B cell (primary cell): ENCODE data around the gene SENP5. TPM values are rescaled to one million over a fixed set of nuclear protein-coding genes. Genes with fewer than 3 reads are reported as not detected.
"Not testable (repeated sequence)": the region's sequence is repeated elsewhere in the genome, so short reads cannot be mapped to it uniquely, and the experiment has no call there.

Experiments used
- ATAC-seq: fragments of 200-7000 bp; cut with Tn5 transposase; one replicate; pipeline ENCODE4 v1.10.0; 2021; ENCODE audit warnings: low read depth, mild to moderate bottlenecking, moderate number of reproducible peaks, moderate library complexity
- CTCF ChIA-PET: fragments of 350-600 bp; sonication (Branson Sonifier 250); formaldehyde crosslinking; loops from one replicate; lab custom pipeline; 2021; ENCODE audit warnings: antibody characterized with exemption, inconsistent platforms; lab: Charles Lee
- POLR2A ChIA-PET: fragments of 350-600 bp; sonication (Branson Sonifier 250); formaldehyde crosslinking; loops from one replicate; lab custom pipeline; 2021; ENCODE audit warnings: antibody characterized with exemption; lab: Charles Lee
- DNase-seq: peaks from one replicate; pipeline ENCODE4 v3.0.0; 2013
- H2AFZ ChIP-seq: 2 replicates; pipeline ENCODE4 v1.6.1; 2012; ENCODE audit warnings: mild to moderate bottlenecking, low read depth, low read length; ENCODE audit not compliant: insufficient read depth, poor library complexity, severe bottlenecking
- H3K27ac ChIP-seq, 2 donors: 1 replicate in 1 of 2; 2 replicates in 1 of 2; pipeline ENCODE4 v1.5.1; 2012 to 2013; ENCODE audit warnings: low read length in 2 of 2, mild to moderate bottlenecking in 2 of 2, moderate library complexity in 1 of 2
- H3K27me3 ChIP-seq, 4 experiments: fragments of 200-600 bp in 1 of 4; sonication (generic) in 1 of 4; replicated peaks in 1 of 4; 1 replicate in 2 of 4; 2 replicates in 2 of 4; pipeline versions ENCODE4 v1.6.1 to v1.7.0; 2013 to 2016; ENCODE audit warnings: low read length in 3 of 4, mild to moderate bottlenecking in 2 of 4, mixed read lengths in 1 of 4, moderate library complexity in 1 of 4; ENCODE audit not compliant: insufficient read depth in 4 of 4, control insufficient read depth in 3 of 4; ENCODE audit errors: control extremely low read depth in 1 of 4
- H3K36me3 ChIP-seq, 2 experiments: replicated peaks in 1 of 2; 1 replicate in 1 of 2; 2 replicates in 1 of 2; pipeline versions ENCODE4 v1.6.1 to v1.7.1; 2013; ENCODE audit warnings: low read length in 1 of 2; ENCODE audit not compliant: insufficient read depth in 2 of 2, control insufficient read depth in 1 of 2; ENCODE audit errors: control extremely low read depth in 1 of 2, extremely low read depth in 1 of 2
- H3K4me1 ChIP-seq, 2 donors: fragments of 200-600 bp in 1 of 2; sonication (generic) in 1 of 2; 1 replicate in 1 of 2; 2 replicates in 1 of 2; pipeline versions ENCODE4 v1.5.1 to v1.6.1; 2013 to 2017; ENCODE audit warnings: low read length in 2 of 2; ENCODE audit not compliant: control insufficient read depth in 2 of 2, insufficient read depth in 2 of 2
- H3K4me2 ChIP-seq: replicated peaks from 2 replicates; pipeline ENCODE3; 2012; ENCODE audit warnings: mild to moderate bottlenecking, low read depth, low read length; ENCODE audit not compliant: poor library complexity, severe bottlenecking
- H3K4me3 ChIP-seq, 5 experiments: fragments of 200-600 bp in 1 of 5; sonication (generic) in 1 of 5; 1 replicate in 3 of 5; 2 replicates in 2 of 5; pipeline versions ENCODE4 v1.5.1 to v1.7.0; 2011 to 2016; ENCODE audit warnings: low read length in 4 of 5, mild to moderate bottlenecking in 4 of 5, low read depth in 2 of 5, control low read depth in 1 of 5, moderate library complexity in 1 of 5; ENCODE audit not compliant: insufficient read depth in 1 of 5; ENCODE audit errors: control extremely low read depth in 1 of 5, extremely low read depth in 1 of 5
- H3K79me2 ChIP-seq: fragments of 200-600 bp; sonication (generic); one replicate; pipeline ENCODE4 v1.6.0; 2016; ENCODE audit warnings: low read length; ENCODE audit not compliant: control insufficient read depth, insufficient read depth
- H3K9ac ChIP-seq: fragments of 200-600 bp; sonication (generic); 2 replicates; pipeline ENCODE4 v1.6.1; 2017; ENCODE audit warnings: mild to moderate bottlenecking, low read length, moderate library complexity
- H3K9me3 ChIP-seq, 3 donors: one replicate each; pipeline versions ENCODE4 v1.6.1 to v1.7.1; 2013; ENCODE audit warnings: low read length in 2 of 3; ENCODE audit not compliant: control insufficient read depth in 2 of 3, insufficient read depth in 1 of 3; ENCODE audit errors: control extremely low read depth in 1 of 3
- H4K20me1 ChIP-seq: 2 replicates; pipeline ENCODE4 v1.6.0; 2012; ENCODE audit warnings: mild to moderate bottlenecking, low read length; ENCODE audit not compliant: insufficient read depth, control insufficient read depth, poor library complexity, severe bottlenecking
- H3K27ac Mint-ChIP-seq: one replicate; pipeline ENCODE4 v1.8.0; 2021; ENCODE audit warnings: mixed read lengths
- H3K27me3 Mint-ChIP-seq: one replicate; pipeline ENCODE4 v1.8.0; 2021; ENCODE audit warnings: mixed read lengths
- H3K4me1 Mint-ChIP-seq: one replicate; pipeline ENCODE4 v1.8.0; 2021; ENCODE audit warnings: mixed read lengths
- H3K4me3 Mint-ChIP-seq: one replicate; pipeline ENCODE4 v1.8.0; 2021; ENCODE audit warnings: mixed read lengths
- H3K9me3 Mint-ChIP-seq: one replicate; pipeline ENCODE4 v1.8.0; 2022; ENCODE audit warnings: mixed read lengths; ENCODE audit not compliant: insufficient read depth
- CTCF ChIP-seq: fragments of 200-600 bp; IDR thresholded peaks from one replicate; pipeline ENCODE4 v1.8.0; 2022; ENCODE audit warnings: antibody characterized with exemption, mild to moderate bottlenecking
- EZH2 ChIP-seq: IDR thresholded peaks from 2 replicates; pipeline ENCODE4 v1.6.1; 2012; ENCODE audit warnings: borderline replicate concordance, low read depth, mild to moderate bottlenecking, moderate library complexity, low read length; ENCODE audit not compliant: insufficient read depth, poor library complexity, severe bottlenecking
- WGBS: methylation state at CpG from one replicate; pipeline ENCODE4 v1.1.5; 2013; ENCODE audit warnings: missing lambda C conversion rate; ENCODE audit not compliant: insufficient coverage; 5-methylcytosine and 5-hydroxymethylcytosine counted together
- intact Hi-C: fragments of 100-400 bp; cut with micrococcal nuclease; formaldehyde crosslinking; loops from one replicate; pipeline ENCODE4 v1.10.0; 2022
- polyA plus RNA-seq: library from polyadenylated mRNA; depleted of rRNA; stranded (reverse); fragments of >200 nt; gene quantifications from 2 replicates; pipeline ENCODE4 v1.2.3, GENCODE V29; 2012
- total RNA-seq, 2 donors: library from RNA; stranded (reverse); fragments of 120-200 nt in 1 of 2; gene quantifications; 1 replicate in 1 of 2; 2 replicates in 1 of 2; pipeline versions ENCODE4 v1.2.3 to v1.2.4, GENCODE V29; 2013 to 2022

Gene SENP5
- total and polyA plus RNA-seq, 2 donors (not counting 1 experiment from before 2014, with no cell fraction given) = 9.2 to 51.5 TPM

GRCh38 chr3:196872316-196872715, 4.6 kb downstream of the SENP5 start:
- H3K36me3 ChIP-seq = peaks cover 0 to 5% of the 10 kb centered on the region in 2 experiments
- WGBS = 86% methylated on average over 1 of the region's 4 CpGs
- Mint-ChIP-seq H3K4me1 (peaks cover 39% of the 10 kb centered on the region), H3K9me3 (no peaks in the 10 kb centered on the region), H3K27me3 (no peaks in the 10 kb centered on the region), H3K27ac (no peak overlapping the region), H3K4me3 (no peak overlapping the region)
- no peak for ATAC-seq
- H3K9ac ChIP-seq = no peak overlapping the region
- peaks cover 65% of the 10 kb centered on the region for H4K20me1 ChIP-seq
- no peak overlapping the region for H3K4me3 ChIP-seq
- intact Hi-C loops = no loop called here
- TF ChIP-seq CTCF = no peak
- no peak for TF ChIP-seq EZH2
- CTCF ChIA-PET = no interaction called here
- peaks cover 95% of the 10 kb centered on the region for H3K79me2 ChIP-seq
- no peaks in the 10 kb centered on the region for H3K9me3 ChIP-seq
- H3K27me3 ChIP-seq = no peaks in the 10 kb centered on the region
- no peak for DNase-seq
- POLR2A ChIA-PET = no interaction called here
- H2AFZ ChIP-seq = no peak overlapping the region
- peaks cover 12 to 16% of the 10 kb centered on the region in 2 donors for H3K4me1 ChIP-seq
- no peak overlapping the region for H3K27ac ChIP-seq
- H3K4me2 ChIP-seq = no peak overlapping the region

GRCh38 chr3:196874511-196875094, 6.9 kb downstream of the SENP5 start:
- H3K4me3 ChIP-seq, H3K9me3 Mint-ChIP-seq, H3K27ac ChIP-seq, H3K36me3 ChIP-seq, H3K4me2 ChIP-seq, H3K27me3 Mint-ChIP-seq, H3K9ac ChIP-seq, CTCF ChIA-PET, POLR2A ChIA-PET, H3K4me1 ChIP-seq, H3K4me3 Mint-ChIP-seq, H3K9me3 ChIP-seq, ATAC-seq, H3K27me3 ChIP-seq, intact Hi-C loops, H2AFZ ChIP-seq, H3K27ac Mint-ChIP-seq, DNase-seq: not testable (repeated sequence)
- Histone ChIP-seq H3K79me2 (peaks cover 100% of the 10 kb centered on the region), H4K20me1 (peaks cover 78% of the 10 kb centered on the region)
- H3K4me1 Mint-ChIP-seq = peaks cover 41% of the 10 kb centered on the region
- 96% methylated on average over 4 of the region's 7 CpGs for WGBS
